Right lobe of liver (tissue), 4 donors: ENCODE measurements around the gene SNRNP27.

Experiments used
- CTCF ChIP-seq, 4 donors: fragments of 200-600 bp in 3 of 4; fragments of 450-650 bp in 1 of 4; IDR thresholded peaks; one replicate each; pipeline versions ENCODE4 v1.5.1 to v1.8.0; 2016 to 2022; ENCODE audit warnings: antibody characterized with exemption in 4 of 4, mild to moderate bottlenecking in 2 of 4
- POLR2A ChIP-seq: fragments of 450-650 bp; IDR thresholded peaks from one replicate; pipeline ENCODE4 v1.6.1; 2017; ENCODE audit warnings: antibody characterized with exemption, mild to moderate bottlenecking
- donor health status: DM: no; HTN: no; CAD: no.
- donor health status: DM: no; HTN: no; CAD: no.
- donor health status: DM: no; HTN: yes; CAD: no.

- TF ChIP-seq CTCF (IDR thresholded peaks at IDR 0.05) (no peak), POLR2A (no peak)
Measured at GRCh38 chr2:69945441-69945840, 51.7 kb downstream of the SNRNP27 start.
